Measurements from ENCODE around the gene OAF.

The OAF gene

DNA sequence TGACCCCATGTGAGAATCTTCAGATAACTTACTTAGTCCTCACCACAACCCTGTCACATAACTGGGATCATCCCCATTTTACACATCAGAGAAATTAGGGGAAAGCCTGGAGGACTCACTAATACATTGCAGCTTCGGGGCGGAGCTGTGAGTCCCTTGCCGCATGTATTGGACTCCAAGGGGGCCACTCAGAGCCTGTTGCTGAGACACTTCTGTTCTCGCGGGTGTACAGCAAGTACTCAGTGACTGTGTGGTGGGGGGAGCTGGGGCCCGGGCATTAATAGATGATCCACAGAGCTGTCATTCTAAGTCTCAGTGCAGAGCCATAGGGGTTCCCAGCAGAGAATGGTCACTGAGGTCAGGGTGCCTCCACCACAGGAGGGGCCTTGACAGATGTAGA, 13.5 kb downstream of the OAF start:
- no peak for DNase-seq (ENCODE audit: low spot score)

DNA sequence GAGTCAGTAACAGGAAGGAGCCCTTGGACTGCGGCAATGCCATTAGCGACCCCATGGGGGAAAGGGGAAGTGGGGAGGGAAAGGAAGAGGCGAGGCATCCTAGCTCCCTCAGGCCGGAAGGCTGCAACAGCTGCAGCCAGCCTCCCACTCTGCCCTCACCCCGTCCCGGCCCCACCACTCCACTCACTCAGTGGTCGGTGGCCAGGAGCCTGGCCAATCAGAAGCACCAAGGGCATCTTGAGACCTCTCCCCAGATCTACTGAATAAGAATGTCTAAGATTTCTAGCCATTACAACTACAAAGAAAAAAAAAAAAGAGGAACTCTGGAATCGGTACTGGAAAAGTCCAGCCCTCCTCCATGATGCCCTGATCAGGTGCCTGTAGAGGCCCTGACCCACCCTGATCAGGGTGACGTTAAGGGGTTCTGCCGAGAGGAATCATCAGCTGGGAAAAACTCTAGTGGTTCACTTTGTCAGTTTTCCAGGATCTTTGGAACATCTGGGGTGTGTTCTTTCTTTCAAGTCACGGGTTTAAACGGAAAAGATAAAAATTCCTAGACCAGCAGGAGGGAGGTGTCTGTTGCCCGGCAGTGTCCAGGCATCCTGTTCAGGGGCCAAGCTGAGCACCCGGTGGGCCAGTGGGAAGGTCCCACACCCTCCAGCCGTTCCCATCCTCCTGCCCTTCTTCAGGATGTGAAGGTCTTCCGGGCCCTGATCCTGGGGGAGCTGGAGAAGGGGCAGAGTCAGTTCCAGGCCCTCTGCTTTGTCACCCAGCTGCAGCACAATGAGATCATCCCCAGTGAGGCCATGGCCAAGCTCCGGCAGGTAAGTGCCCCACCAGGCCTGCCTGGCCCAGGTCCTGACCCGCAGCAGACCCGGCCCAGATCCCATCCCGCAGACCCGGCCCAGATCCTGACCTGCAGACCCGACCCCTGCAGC, 14.4 kb downstream of the OAF start:
- no peak for DNase-seq (ENCODE audit: low spot score)

DNA sequence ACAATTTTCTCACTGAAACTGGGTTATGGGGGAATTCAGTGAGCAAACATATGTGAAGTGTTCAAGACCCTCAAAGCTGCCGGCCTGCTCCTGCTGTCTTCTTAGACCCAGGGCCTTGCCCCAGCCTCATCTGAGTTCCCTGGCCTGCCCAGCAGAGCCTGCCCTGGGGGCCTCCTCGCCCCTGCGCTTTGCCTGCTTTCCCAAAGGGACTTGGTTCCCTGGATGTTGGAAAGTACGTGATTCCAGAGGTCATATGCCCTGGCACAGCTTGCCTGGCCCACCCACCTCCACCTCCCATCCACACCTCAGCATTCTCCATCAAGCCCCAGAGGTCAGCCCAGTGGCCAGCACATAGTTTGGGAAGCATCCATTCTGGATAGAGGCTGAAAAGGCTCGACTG, 15.4 kb downstream of the OAF start:
- no peak for DNase-seq (ENCODE audit: low spot score)

DNA sequence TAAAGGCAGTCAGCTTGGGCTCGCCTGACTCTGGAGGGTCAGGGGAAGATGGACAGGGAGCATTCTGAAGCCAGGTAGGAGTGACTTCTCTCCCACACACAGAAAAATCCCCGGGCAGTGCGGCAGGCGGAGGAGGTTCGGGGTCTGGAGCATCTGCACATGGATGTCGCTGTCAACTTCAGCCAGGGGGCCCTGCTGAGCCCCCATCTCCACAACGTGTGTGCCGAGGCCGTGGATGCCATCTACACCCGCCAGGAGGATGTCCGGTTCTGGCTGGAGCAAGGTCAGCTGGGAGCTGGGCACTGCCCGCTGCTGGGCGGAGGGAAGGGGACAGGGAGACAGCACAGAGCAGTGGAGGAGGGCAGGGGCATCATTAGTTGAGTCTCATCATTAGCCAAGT, 15.9 kb downstream of the OAF start:
- DNase-seq (ENCODE audit: low spot score), result no peak

DNA sequence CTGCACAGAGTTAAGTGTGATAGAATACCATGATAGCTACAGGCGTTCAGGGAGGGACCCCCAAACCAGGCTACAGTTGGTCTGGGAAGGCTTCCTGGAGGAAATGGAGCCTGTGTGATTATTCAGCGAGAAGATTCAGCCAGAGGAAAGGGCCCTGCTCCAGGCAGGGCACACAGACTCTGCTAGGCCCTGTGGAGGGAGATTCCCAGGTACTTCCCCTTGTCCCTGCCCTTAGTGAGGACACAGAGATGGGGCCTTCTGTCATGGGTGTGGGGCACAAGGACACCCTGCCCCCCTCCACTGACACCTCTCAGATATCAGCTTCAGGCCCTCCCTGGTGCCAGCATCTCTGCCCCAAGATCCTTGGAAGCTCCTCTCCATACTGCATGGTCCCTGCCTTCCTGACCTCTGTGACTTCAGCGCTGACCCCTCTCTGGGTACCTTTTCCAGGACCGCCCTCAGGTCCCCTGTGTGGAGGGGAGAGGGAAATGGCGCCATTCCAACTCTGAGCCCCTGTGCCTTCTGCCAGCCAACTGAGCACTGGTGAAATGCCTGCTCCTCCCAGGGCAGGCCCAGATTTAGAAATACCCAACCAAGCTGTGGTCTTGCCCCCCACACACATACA, 16.5 kb downstream of the OAF start:
- DNase-seq (ENCODE audit: low spot score), result no peak

DNA sequence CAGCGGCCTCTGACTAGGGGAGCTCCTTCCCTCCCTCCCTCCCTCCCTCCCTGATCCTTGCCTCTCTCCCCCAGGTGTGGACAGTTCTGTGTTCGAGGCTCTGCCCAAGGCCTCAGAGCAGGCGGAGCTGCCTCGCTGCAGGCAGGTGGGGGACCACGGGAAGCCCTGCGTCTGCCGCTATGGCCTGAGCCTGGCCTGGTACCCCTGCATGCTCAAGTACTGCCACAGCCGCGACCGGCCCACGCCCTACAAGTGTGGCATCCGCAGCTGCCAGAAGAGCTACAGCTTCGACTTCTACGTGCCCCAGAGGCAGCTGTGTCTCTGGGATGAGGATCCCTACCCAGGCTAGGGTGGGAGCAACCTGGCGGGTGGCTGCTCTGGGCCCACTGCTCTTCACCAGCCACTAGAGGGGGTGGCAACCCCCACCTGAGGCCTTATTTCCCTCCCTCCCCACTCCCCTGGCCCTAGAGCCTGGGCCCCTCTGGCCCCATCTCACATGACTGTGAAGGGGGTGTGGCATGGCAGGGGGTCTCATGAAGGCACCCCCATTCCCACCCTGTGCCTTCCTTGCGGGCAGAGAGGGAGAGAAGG, 18.1 kb downstream of the OAF start:
- no peak for DNase-seq (ENCODE audit: low spot score)

DNA sequence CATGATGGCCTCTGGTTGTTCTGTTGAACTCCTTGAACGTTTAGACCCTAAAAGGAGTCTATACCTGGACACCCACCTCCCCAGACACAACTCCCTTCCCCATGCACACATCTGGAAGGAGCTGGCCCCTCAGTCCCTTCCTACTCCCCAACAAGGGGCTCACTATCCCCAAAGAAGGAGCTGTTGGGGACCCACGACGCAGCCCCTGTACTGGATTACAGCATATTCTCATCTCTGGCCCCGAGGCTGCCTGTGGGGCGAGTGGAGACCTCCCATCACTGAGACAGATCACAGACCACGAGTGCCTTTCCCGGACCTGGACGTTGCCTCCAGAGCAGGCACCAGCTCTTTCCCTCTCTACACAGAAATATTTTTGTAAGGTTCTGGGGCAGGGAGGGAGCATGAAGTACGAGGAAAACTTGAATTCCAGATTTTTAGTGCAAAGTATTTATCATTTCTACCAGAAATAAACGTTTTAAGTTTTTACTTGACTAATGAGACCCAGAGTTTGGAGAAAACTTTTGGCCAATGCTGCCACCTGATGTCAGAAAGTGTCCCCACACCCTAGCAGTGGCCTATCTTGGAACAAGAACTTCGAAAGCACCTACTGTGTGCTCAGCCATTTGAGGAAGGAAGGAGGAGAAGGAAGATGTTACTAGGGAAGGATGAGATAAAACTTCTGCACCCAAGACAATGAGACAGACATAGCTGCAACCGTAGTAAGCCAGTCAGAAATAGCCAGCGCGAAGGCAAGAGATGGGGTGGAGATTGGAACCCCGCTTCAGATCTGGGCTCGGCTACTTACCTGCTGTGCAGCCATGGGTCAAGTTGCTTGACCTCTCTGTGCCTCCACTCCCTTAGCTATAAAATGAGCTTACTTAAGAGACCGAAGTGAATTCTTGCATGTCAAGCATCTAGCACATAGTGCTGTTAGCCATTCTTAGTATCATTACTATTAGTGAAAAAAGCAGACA, 18.9 kb downstream of the OAF start:
- peak; percentile 56 for DNase-seq (ENCODE audit: low spot score)

DNA sequence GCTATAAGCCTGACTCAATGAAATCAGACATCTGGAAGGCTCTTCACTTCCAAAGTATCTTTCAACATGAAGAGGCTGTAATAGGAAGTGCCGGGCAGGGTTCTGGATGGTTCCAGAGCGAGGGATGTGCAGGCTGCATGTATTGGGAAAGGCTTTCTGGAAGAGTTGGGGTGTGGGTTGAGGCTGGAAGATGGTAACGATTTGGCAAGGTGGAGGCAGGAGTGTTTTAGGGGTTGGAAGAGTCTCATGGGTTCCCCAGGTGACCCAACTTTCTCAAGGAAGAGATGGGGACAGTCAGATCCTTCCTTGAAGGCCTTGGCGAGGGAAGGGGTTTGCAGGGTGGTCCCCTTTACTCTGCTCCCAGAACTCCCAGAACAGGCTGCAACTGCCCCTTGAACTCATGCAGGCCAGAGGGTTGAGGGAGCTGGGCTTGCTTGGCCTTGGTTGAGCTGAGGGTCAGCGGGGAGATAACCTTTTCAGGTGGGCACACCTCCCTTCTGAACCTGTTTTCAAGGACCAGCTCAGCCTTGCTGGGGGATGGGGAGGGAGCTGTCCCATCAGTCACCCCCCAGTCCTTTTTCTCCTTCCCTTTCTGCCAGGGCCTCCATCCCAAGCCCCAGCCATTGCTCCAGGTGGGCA, 19.7 kb downstream of the OAF start:
- DNase-seq (ENCODE audit: low spot score), result no peak

DNA sequence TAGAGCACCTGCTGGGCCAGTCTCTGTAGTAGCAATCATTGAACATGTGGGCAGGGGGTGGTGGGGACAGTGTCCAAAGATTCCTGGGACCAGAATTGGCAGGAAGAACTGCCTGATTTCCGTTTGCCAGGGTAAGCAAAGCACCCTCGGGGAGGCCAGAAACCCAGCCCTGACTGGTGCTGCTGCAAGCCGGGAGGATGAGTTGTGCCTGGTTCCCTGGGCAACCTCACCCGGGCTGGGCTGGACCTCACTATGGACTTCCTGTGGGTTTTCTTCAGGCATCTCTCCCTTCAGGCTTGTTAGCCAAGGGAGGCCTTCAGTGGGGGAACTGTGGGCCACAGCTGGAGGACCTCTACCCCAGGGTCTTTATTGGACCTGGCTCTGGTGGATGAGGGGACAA, 21.1 kb downstream of the OAF start:
- DNase-seq (ENCODE audit: low spot score), result no peak

DNA sequence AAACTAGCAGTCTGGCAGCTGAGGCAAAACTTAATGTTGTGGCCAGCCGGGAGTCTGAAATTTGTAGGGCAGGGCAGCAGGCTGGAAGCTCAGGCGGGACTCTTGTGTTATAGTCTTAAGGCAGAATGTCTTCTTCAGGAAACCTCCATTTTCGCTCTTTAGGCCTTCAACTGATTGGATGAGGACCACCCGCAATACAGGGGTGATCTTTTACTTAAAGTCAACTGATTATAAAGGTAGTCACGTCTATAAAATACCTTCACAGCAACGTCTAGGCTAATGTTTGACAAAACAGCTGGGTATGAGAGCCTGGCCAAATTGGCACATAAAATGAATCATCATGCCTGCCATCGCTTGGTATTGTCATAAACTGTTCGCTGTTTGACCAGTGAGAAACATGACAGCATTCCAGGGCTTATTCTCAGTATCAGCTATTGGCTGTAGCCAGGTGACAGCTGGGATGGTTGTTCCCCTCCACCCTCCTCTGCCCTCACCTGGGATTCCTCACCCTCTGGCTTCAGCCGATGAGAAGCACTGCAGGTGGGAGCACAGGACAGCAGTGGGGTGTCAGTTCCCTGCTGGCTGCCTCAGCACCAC, 22.5 kb downstream of the OAF start:
- DNase-seq (ENCODE audit: low spot score), result no peak

DNA sequence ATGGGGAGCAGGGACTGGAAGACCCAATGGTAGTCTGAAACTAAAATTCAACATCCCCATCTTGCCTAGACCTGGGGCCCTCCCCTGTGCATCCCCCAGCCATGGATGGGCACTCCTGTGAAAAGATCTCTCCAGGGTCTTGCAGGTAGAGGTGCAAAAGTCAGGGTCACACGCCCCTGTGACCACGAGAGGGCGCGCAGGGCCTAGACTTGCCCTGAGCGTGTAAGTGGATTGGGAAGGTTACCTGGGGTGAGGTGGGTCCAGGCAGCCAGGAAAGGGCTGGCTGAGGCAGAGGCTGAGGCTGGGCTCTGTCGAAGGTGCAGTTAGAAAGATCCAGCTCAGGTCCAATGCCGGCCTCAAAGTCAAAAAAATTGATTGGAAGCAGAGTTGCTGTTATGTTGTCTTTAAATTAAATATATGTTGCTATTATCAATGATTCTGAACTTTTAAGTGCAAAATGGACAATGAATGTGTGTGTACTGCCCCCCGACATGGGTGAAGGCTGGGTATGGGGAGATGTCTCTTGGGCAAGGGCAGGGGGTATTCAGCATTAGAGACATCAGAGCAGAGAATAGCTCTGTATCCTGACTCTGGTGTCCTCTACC, 24.3 kb downstream of the OAF start:
- DNase-seq (ENCODE audit: low spot score), result peak; percentile 71

DNA sequence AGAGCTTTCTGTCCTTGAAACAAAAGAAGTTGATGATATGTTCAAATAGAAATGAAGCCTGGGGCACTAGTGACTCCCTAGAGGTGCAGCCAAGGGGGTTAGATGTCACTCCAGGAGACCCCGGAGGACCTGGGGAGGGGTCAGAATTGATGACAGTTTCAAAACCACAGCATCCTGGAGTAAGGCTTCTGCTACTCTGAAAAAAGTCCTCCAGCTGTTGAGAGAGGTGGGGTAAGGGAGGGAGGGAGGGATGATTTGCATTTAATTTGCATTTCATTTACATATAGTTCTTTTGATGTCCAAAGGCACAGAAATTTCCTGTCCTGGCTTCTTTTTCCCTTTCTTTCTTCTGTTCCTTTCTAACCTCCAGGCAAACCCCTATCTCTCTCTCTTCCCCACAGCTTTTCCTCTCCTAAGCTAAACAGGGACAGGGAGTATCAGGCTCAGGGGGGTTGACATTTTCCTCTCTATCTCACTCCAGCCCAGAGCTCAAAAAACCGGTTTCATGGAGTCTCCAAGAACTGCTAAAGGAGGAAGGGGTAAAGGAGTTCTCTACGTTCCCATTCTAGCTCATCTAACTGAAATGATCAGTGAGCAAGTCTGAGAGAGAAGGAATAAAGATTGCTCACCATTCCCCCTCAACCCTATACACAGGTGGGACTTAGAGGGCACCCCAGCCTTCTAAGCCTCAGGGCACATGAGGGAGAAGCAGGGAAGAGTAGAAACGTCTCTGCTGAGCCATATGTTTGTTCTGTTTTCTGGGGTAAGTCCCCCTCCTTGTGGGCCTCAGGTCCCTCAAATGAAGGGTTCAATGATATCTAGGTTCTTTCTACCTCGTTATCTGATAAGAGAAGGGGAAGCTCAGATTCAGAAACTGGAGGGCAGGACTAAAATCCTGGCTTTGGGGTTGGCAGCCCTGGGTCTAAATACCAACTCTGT, 25.6 kb downstream of the OAF start:
- DNase-seq (ENCODE audit: low spot score), result no peak

DNA sequence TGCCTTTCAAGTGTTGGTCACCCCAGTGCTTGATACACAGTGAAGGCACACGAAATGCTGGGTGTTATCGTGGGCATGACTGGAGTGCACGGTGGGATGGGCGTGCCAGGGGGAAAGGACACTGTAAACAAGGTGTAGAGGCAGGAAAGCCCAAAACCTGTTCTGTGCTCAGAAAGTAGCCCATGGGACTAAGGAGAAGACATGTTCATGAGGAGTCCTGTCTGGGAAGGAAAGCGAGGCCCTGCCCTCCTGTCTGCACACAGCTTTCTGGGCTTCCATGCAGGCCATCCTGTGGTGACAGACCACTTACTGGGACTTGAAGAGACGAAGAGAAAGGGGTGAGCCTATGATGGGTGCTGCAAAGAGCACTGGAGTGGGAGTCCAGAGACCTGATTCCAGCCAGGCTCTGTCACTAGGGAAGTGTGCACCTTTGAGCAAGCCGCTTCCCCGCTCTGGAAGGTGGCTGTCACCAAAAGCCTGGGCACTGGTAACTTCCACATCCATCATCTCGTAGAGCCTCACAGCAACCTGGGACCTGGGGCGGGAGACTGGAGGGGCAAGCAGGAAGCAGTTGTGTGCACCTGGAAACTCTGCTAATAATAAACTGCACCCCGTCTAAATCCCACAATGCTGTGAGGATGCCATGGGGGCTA, 28.3 kb downstream of the OAF start:
- no peak for DNase-seq (ENCODE audit: low spot score)

DNA sequence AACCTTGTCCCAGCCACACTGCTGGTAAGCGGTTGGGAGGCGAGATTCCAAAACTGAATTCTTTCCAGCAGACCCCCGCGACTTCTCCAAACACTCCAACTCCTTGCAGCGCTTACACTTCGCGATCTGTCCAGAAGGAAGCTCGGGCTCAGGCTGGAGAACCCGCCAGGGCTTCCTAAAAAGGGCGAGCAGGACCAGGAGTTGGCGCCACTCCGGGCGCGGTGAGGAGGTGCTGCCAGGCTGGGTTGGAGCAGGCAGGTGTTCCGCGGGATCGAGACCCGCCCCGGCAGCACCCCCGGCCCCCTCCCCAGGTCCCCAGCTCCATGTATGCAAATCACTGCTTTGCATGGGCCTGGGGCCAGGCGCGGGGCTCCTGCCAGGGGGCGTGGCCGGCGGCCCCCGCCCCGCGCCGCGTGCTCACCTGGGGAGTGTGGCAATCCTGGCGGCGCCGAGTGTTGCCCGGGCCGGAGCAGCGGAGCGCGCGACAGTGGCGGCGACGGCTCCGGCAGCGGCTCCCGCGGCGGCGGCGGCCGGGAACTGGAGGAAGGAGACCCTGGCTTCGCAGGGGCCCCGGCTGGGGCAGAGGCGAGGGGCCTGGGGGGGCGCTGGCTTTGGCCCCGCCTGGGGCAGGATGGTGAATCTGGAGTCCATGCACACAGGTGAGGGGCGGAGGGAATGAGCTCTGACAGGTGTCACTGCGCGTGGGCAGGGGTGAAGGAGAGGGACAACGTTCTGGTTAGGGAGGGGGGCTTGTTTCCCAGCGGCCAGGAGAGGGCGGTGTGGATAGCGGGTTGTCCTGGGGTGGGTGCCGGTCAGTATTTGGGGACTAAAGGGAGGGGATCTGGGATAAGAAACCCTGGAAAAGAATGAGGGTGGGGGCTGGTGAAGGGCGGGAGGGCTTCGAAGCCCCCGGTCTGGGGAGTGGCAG, 29.1 kb downstream of the OAF start, which contains the start of gene POU2F3:
Gene POU2F3, plus strand, starts transcription at position 428 of the 928 bp plus-strand sequence. Its CDS starts 204 bp downstream, at position 632.
- no peak for DNase-seq (ENCODE audit: low spot score)

DNA sequence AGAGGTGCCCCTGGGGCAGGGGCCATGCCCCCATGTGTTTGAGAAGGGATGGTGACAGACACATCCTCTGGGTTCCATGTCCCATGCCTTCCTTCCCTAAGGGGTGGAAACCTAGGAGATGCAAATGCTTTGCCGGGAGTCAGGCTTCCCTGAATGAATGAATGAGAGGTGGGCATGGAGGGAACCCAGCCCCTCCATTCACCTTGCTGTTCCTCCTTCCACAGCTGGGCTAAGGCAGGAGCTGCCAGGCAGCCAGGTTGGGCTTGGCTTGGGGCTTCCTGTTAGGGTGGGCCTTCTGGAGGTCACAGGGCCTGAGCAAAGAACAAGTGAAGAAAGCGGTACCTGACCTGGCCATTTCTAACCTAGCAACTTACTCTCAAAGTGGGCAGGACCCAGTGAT, 30.0 kb downstream of the OAF start:
- DNase-seq (ENCODE audit: low spot score), result no peak

DNA sequence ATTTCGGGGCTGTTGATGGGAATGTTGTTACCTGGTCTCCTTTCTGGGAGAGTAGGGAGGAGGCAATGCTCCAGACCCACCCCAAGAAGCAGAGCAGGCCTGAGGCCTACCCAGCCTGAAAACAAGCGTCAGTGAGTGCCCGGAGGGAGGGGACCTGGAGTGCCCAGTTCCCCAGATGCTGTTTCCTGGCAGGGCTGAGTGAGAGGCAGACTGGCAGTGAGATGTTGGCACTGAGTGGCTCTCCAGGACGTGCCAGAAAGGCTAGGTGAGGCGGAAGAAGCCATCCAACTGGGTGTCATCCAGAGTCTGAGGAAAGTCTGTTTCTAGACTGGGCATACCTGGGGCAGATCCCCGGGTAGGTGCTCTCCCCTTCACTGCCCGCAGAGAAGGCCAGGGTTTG, 30.4 kb downstream of the OAF start:
- DNase-seq (ENCODE audit: low spot score), result no peak

DNA sequence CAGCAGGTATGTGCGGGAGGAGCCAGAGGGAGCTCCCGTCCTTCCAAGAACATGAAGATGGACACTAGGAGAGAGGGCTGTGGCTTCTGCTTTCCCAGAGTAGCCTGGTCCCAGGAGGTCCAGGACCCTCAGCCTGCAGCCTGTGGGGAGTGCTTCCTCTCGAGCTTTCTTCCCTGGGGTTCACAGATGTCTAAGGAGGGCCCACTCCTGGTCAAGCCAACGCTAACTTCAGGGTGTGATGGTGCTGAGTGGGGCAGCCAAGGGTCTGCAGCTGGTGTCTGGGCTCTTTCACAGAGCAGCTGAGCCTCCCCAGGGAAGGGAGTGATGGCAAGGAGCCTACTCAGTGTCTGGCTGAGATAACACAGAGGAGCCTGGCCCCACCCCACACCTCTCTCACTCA, 32.4 kb downstream of the OAF start:
- no peak for DNase-seq (ENCODE audit: low spot score)
